NCI-H146 treated with DMSO at 0.1 percent for 48 hours (cell line): ENCODE results near the gene S1PR5.

Experiments used
- DNase-seq: peaks from one replicate; lab custom pipeline; 2025; ENCODE audit not compliant: unreplicated experiment; lab: John Stamatoyannopoulos, UW

S1PR5 gene

GRCh38 chr19:10473192-10473591 lies 44.1 kb downstream of the S1PR5 start:
- no peak for DNase-seq

- DNase-seq, result peak; percentile 30
Observed at GRCh38 chr19:10471909-10472308, 45.3 kb downstream of the S1PR5 start.

GRCh38 chr19:10468133-10468532 lies 49.1 kb downstream of the S1PR5 start:
- no peak for DNase-seq

- no peak for DNase-seq
Observed at GRCh38 chr19:10467104-10467706, 50.0 kb downstream of the S1PR5 start.

GRCh38 chr19:10464456-10464855 lies 52.8 kb downstream of the S1PR5 start:
- DNase-seq, result no peak
